GM12878 (cell line): ENCODE results near the gene GRIK4. TPM values are rescaled to one million over a fixed set of nuclear protein-coding genes. Genes with fewer than 3 reads are reported as not detected.
A peak's percentile ranks its signal among the peaks of the same experiment; 100 is the strongest.

ENCODE experiments used
- ATAC-seq: fragments of 200-7000 bp; cut with Tn5 transposase; 3 replicates; pipeline ENCODE4 v1.9.1; 2020; ENCODE audit warnings: mild to moderate bottlenecking, moderate library complexity
- BruUV-seq: library from RNA; stranded (reverse); fragments of 400-500 nt; replicated peaks from 2 replicates; lab custom pipeline; 2021; lab: Mats Ljungman, UMichigan
- CTCF ChIA-PET: fragments of 300-600 bp; sonication (Branson Sonifier 250); formaldehyde crosslinking; extraction: SDS; loops from one replicate; lab custom pipeline; 2021; ENCODE audit warnings: inconsistent platforms; lab: Yijun Ruan, JAX
- POLR2A ChIA-PET: fragments of 350-600 bp; formaldehyde crosslinking; extraction: SDS; loops from one replicate; lab custom pipeline; 2021; ENCODE audit warnings: inconsistent platforms; lab: Charles Lee
- RAD21 ChIA-PET: fragments of 300-600 bp; sonication (Branson Sonifier 250); formaldehyde crosslinking; loops from one replicate; lab custom pipeline; 2023; ENCODE audit warnings: antibody characterized with exemption; ENCODE audit not compliant: unreplicated experiment; lab: Charles Lee
- SMC1A ChIA-PET: fragments of 300-600 bp; sonication (Branson Sonifier 250); formaldehyde crosslinking; loops from one replicate; lab custom pipeline; 2023; ENCODE audit not compliant: unreplicated experiment, uncharacterized antibody; lab: Charles Lee
- DNase-seq: peaks from one replicate; pipeline ENCODE4 v3.0.0-alpha.2; 2011; ENCODE audit warnings: low read depth, low spot score
- FAIRE-seq: peaks from 3 replicates; lab custom pipeline; 2011; peaks lifted over from hg19 to GRCh38; lab: Jason Lieb, UNC
- H2AFZ ChIP-seq: 2 replicates; pipeline ENCODE4 v1.6.0; 2011; ENCODE audit warnings: low read depth, low read length, control low read depth; ENCODE audit not compliant: control insufficient read depth
- H3K27ac ChIP-seq: 2 replicates; pipeline ENCODE4 v1.5.1; 2011; ENCODE audit warnings: control low read depth; ENCODE audit not compliant: control insufficient read depth, insufficient read depth
- H3K27me3 ChIP-seq, 2 experiments: replicated peaks in 1 of 2; 2 replicates each; pipeline versions ENCODE4 v1.6.0 to v1.6.1; 2011; ENCODE audit warnings: low read length in 1 of 2; ENCODE audit not compliant: control insufficient read depth in 2 of 2, insufficient read depth in 2 of 2
- H3K36me3 ChIP-seq, 2 experiments: 2 replicates each; pipeline ENCODE4 v1.5.1; 2011; ENCODE audit warnings: low read length in 1 of 2; ENCODE audit not compliant: control insufficient read depth in 2 of 2, insufficient read depth in 2 of 2
- H3K4me1 ChIP-seq: 2 replicates; pipeline ENCODE4 v1.6.1; 2011; ENCODE audit warnings: mild to moderate bottlenecking, low read length, moderate library complexity, mixed read lengths; ENCODE audit not compliant: control insufficient read depth, insufficient read depth
- H3K4me2 ChIP-seq: 2 replicates; pipeline ENCODE4 v1.6.0; 2011; ENCODE audit warnings: control low read depth; ENCODE audit not compliant: control insufficient read depth, insufficient read depth
- H3K4me3 ChIP-seq: fragments of 200-600 bp; sonication (generic); 2 replicates; pipeline ENCODE4 v1.5.1; 2016
- H3K79me2 ChIP-seq: 2 replicates; pipeline ENCODE4 v1.6.0; 2011; ENCODE audit warnings: low read length; ENCODE audit not compliant: control insufficient read depth, insufficient read depth
- H3K9ac ChIP-seq: 2 replicates; pipeline ENCODE4 v1.8.0; 2011; ENCODE audit warnings: low read length, control low read depth, mixed read lengths; ENCODE audit not compliant: control insufficient read depth, insufficient read depth
- H3K9me3 ChIP-seq: replicated peaks from 3 replicates; pipeline ENCODE4 v1.5.1; 2011; ENCODE audit warnings: mild to moderate bottlenecking, low read length; ENCODE audit not compliant: control insufficient read depth, insufficient read depth
- H4K20me1 ChIP-seq: 2 replicates; pipeline ENCODE4 v1.6.0; 2011; ENCODE audit not compliant: control insufficient read depth, insufficient read depth
- SIN3A ChIP-seq: IDR thresholded peaks from 2 replicates; pipeline ENCODE4 v1.6.1; 2012; ENCODE audit warnings: low read depth, low read length, improper control_type of control experiment
- SPI1 ChIP-seq: IDR thresholded peaks from 2 replicates; pipeline ENCODE4 v1.6.1; 2011; ENCODE audit warnings: low read depth, mild to moderate bottlenecking, low read length, moderate library complexity, borderline replicate concordance; ENCODE audit not compliant: insufficient read depth
- WGBS: methylation state at CpG from one replicate; pipeline ENCODE4 v1.1.6; 2016; ENCODE audit warnings: low lambda C conversion rate; ENCODE audit not compliant: insufficient replicate concordance, insufficient coverage; ENCODE audit errors: missing lambda C conversion rate; 5-methylcytosine and 5-hydroxymethylcytosine counted together
- in situ Hi-C: fragments of 300-500 bp; cut with MboI; formaldehyde crosslinking; loops from 9 replicates; pipeline ENCODE4 v1.14.3; 2018; ENCODE audit warnings: mixed read lengths
- intact Hi-C: fragments of 100-400 bp; cut with micrococcal nuclease; formaldehyde crosslinking; loops from one replicate; pipeline ENCODE4 v1.14.2; 2022; ENCODE audit not compliant: unreplicated experiment
- polyA plus RNA-seq, 11 experiments: library from polyadenylated mRNA; depleted of rRNA in 4 of 11; unstranded in 6 of 11; stranded (reverse) in 5 of 11; fragments of >200 nt; fragmentation: Nextera tagmentation in 4 of 11; fragmentation: Illumina TruSeq in 1 of 11; extraction: Ambion mirVana in 4 of 11; extraction: Trizol in 1 of 11; gene quantifications; 1 replicate in 1 of 11; 2 replicates in 10 of 11; pipeline versions ENCODE4 v1.2.1 to v1.2.3, GENCODE V29; 2011 to 2016; ENCODE audit warnings: inconsistent platforms in 2 of 11, missing spikeins in 2 of 11, low read depth in 1 of 11
- total RNA-seq, 4 experiments: library from RNA; depleted of rRNA in 3 of 4; stranded (reverse); fragments of >200 nt in 3 of 4; fragmentation: Illumina TruSeq in 1 of 4; extraction: Trizol in 1 of 4; gene quantifications; 2 replicates each; pipeline versions ENCODE4 v1.2.1 to v1.2.3, GENCODE V29; 2013 to 2021
- TF ChIP-seq, protein P1 (sequence below): IDR thresholded peaks from 2 replicates; pipeline ENCODE4 v1.6.1; 2011; ENCODE audit warnings: borderline replicate concordance, low read depth, mild to moderate bottlenecking, moderate library complexity, low read length; ENCODE audit not compliant: insufficient read depth, poor library complexity, severe bottlenecking
- TF ChIP-seq, protein P2 (sequence below): IDR thresholded peaks from 2 replicates; pipeline ENCODE4 v1.6.1; 2011; ENCODE audit warnings: low read depth, mild to moderate bottlenecking, low read length, moderate library complexity, borderline replicate concordance; ENCODE audit errors: extremely low read depth
- TF ChIP-seq, protein P3 (sequence below): fragments of 450-650 bp; formaldehyde crosslinking; IDR thresholded peaks from 2 replicates; pipeline ENCODE4 v1.4.0; 2022; ENCODE audit warnings: mild to moderate bottlenecking, moderate library complexity

GRIK4 gene
- total and polyA plus RNA-seq, 10 of the 15 experiments (the other 5 are each of a cell fraction or from before 2014, with no cell fraction given), result 0.33 to 3.6 (median 0.72) TPM

DNA sequence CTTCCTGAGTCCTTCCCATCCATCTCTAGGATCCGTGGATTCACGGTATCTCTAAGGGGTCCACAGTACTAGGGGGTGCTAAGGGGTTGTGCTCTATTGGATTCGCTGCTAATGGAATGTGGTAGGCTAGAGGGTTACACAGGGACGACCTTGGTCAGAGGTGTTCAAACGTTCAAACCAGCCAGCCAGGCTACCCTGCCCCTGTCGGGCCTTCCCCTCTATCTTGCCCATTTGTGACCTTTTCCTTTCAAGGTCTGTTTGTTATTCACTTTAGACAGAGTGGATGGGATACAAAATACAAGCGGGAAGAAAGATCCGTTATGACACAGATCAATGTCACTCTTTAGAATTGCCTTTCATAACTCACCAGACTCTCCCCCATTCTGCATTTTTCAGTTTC, 306.5 kb downstream of the GRIK4 start:
- ChIA-PET POLR2A (no interaction called here), CTCF (interaction anchor here (0.9 to 1.3 kb wide), 3 partner anchors 9 to 16 kb away, joined by 3 to 6 read pairs (median 4); no protein-coding TSS in a partner anchor), RAD21 (no interaction called here), SMC1A (interaction anchor here (1.3 to 1.9 kb wide), 2 partner anchors 8 to 15 kb away, joined by 6 read pairs; no protein-coding TSS in a partner anchor)
- no peak overlapping the region for H3K4me2 ChIP-seq
- no peaks in the 10 kb centered on the region; a peak in 1 of 4 replicates for H3K36me3 ChIP-seq
- in situ Hi-C loops, result no loop called here
- no peak for DNase-seq
- intact Hi-C loops, result no loop called here
- no peak overlapping the region for H3K27ac ChIP-seq
- TF ChIP-seq, protein P1, sequence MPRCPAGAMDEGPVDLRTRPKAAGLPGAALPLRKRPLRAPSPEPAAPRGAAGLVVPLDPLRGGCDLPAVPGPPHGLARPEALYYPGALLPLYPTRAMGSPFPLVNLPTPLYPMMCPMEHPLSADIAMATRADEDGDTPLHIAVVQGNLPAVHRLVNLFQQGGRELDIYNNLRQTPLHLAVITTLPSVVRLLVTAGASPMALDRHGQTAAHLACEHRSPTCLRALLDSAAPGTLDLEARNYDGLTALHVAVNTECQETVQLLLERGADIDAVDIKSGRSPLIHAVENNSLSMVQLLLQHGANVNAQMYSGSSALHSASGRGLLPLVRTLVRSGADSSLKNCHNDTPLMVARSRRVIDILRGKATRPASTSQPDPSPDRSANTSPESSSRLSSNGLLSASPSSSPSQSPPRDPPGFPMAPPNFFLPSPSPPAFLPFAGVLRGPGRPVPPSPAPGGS, result no peak
- TF ChIP-seq, protein P2, sequence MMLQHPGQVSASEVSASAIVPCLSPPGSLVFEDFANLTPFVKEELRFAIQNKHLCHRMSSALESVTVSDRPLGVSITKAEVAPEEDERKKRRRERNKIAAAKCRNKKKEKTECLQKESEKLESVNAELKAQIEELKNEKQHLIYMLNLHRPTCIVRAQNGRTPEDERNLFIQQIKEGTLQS, result no peak
- H4K20me1 ChIP-seq, result no peaks in the 10 kb centered on the region
- FAIRE-seq, result no peak
- no peaks in the 10 kb centered on the region for H3K4me1 ChIP-seq
- ATAC-seq, result no peak
- H3K27me3 ChIP-seq, result 0 out of 4 replicates have a peak, but pooled peaks cover 0 to 2% of the 10 kb centered on the region in 2 experiments
- no peak overlapping the region for H2AFZ ChIP-seq
- H3K79me2 ChIP-seq, result no peaks in the 10 kb centered on the region
- no TSS peak for BruUV-seq
- no peak overlapping the region for H3K4me3 ChIP-seq
- WGBS, result 32% methylated on average over 8 of the region's 8 CpGs
- H3K9ac ChIP-seq, result no peak overlapping the region
- no peaks in the 10 kb centered on the region for H3K9me3 ChIP-seq

DNA sequence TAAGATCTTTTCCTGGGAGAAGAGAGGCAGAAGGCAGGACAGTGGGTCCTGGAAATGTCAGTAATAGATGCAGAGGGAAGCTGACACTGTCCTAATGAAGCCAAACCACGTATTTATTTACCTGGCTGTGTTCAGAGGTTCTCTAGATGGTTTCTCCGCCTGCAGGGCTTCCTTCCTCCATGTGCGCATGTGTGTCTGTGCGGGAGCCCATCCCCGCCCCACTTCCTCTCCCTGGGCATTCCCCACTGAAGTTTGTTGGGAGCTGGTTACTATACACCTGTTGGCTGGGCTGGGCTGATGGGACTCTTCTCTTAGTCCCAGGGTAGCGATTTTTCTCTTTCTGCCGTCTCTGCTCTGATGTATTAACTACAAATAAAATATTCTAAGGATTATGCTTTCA, 307.5 kb downstream of the GRIK4 start:
- H3K4me3 ChIP-seq, result no peak overlapping the region
- H3K4me2 ChIP-seq, result no peak overlapping the region
- H3K9ac ChIP-seq, result no peak overlapping the region
- in situ Hi-C loops, result no loop called here
- DNase-seq (no peak), ATAC-seq (peak; percentile 91), FAIRE-seq (no peak)
- no peaks in the 10 kb centered on the region for H3K79me2 ChIP-seq
- no peak overlapping the region for H3K27ac ChIP-seq
- no peaks in the 10 kb centered on the region for H3K9me3 ChIP-seq
- ChIA-PET RAD21 (interaction anchor here (1.2 kb wide), 1 partner anchor 134 kb away, joined by 5 read pairs; no protein-coding TSS in a partner anchor), CTCF (interaction anchor here (1.2 to 1.3 kb wide), 2 partner anchors 8 to 16 kb away, joined by 3 to 6 read pairs; no protein-coding TSS in a partner anchor), POLR2A (no interaction called here), SMC1A (interaction anchor here (1.3 to 1.9 kb wide), 4 partner anchors 9 to 22 kb away, joined by 3 to 6 read pairs (median 5); no protein-coding TSS in a partner anchor)
- WGBS, result 9% methylated on average over 7 of the region's 7 CpGs
- H2AFZ ChIP-seq, result no peak overlapping the region; the same call in none of the 2 replicates
- TF ChIP-seq SIN3A, result no peak
- TF ChIP-seq, protein P3, sequence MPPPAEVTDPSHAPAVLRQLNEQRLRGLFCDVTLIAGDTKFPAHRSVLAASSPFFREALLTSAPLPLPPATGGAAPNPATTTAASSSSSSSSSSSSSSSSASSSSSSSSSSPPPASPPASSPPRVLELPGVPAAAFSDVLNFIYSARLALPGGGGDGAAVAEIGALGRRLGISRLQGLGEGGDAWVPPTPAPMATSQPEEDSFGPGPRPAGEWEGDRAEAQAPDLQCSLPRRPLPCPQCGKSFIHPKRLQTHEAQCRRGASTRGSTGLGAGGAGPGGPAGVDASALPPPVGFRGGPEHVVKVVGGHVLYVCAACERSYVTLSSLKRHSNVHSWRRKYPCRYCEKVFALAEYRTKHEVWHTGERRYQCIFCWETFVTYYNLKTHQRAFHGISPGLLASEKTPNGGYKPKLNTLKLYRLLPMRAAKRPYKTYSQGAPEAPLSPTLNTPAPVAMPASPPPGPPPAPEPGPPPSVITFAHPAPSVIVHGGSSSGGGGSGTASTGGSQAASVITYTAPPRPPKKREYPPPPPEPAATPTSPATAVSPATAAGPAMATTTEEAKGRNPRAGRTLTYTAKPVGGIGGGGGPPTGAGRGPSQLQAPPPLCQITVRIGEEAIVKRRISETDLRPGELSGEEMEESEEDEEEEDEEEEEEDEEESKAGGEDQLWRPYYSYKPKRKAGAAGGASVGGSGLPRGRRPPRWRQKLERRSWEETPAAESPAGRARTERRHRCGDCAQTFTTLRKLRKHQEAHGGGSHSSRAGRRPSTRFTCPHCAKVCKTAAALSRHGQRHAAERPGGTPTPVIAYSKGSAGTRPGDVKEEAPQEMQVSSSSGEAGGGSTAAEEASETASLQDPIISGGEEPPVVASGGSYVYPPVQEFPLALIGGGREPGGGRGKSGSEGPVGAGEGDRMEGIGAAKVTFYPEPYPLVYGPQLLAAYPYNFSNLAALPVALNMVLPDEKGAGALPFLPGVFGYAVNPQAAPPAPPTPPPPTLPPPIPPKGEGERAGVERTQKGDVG, result no peak
- peak; percentile 72; the same call in 1 of the 2 replicates for TF ChIP-seq SPI1
- H4K20me1 ChIP-seq, result no peaks in the 10 kb centered on the region
- BruUV-seq, result no TSS peak
- H3K27me3 ChIP-seq, result 0 out of 4 replicates have a peak, but pooled peaks cover 0 to 2% of the 10 kb centered on the region in 2 experiments
- no peaks in the 10 kb centered on the region; a peak in 2 of 4 replicates for H3K36me3 ChIP-seq
- no peaks in the 10 kb centered on the region for H3K4me1 ChIP-seq
- intact Hi-C loops, result no loop called here
